ENCODE data around the gene ZNF213.

ZNF213 gene

DNA sequence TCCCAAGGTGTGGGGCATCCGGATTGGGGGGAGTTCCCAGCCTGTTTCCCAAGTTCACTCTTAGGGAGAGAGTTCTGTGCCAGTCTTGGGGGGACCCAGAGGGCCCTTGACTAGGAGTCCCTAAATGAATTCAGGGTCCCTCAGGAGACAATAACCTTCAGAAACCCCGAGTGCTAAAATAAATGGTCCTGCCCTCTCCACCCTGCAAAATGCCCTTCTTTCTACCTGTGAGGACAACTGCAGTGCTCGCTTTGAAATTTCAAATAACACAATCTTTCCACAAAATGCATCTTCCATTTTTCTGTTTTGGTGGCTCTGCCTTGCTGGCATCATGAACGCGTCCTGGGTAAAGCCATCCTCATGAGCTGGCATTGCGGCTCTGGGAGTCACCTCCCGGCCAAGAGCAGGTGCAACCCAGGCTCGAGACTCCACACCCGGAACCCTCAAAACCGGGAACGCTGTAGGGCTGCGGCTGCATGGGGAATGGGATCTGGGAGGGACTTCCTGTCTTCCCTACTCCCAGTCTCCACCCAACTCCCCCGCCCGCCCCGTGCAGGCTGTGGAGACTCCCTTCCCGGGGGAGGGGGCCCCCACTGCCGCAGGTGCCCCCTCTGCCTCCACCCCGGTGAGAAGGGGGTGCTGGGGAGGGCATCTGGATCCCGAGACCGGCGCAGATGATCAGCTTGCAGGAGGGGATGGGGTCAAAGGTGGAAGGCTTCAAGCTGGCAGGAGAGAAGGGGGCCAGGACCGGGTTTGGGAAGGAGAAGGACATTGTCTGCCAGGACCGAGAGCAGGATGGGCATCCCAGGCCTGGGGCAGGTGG, 22.6 kb upstream of the ZNF213 start, which contains the start of gene ZNF205 (continued):
- TF ChIP-seq ZNF600 (tag by site-specific recombination; IDR thresholded peaks at IDR 0.05) (peak; percentile 93), ZFHX2 (tag by site-specific recombination; conservative IDR thresholded peaks at IDR 0.05) (peak; percentile 69), ZNF175 (tag by site-specific recombination; IDR thresholded peaks at IDR 0.05) (no peak), ZNF501 (tag by site-specific recombination; IDR thresholded peaks at IDR 0.05) (peak; percentile 79; the same call in 1 of the 2 replicates), ZNF248 (tag by site-specific recombination; IDR thresholded peaks at IDR 0.05) (no peak), ZNF571 (tag by site-specific recombination; IDR thresholded peaks at IDR 0.05) (no peak), ZNF202 (tag by site-specific recombination; IDR thresholded peaks at IDR 0.05; ENCODE audit: borderline replicate concordance) (no peak), ZNF629 (tag by site-specific recombination; IDR thresholded peaks at IDR 0.05) (peak; percentile 68), ZNF239 (tag by site-specific recombination; IDR thresholded peaks at IDR 0.05) (no peak), ZSCAN30 (tag by site-specific recombination; IDR thresholded peaks at IDR 0.05) (peak; percentile 89; the same call in 1 of the 2 replicates), HIC1 (tag by site-specific recombination; IDR thresholded peaks at IDR 0.05) (peak; percentile 88; the same call in 1 of the 2 replicates), WT1 (tag by site-specific recombination; IDR thresholded peaks at IDR 0.05) (peak; percentile 56), ZNF76 (tag by site-specific recombination; IDR thresholded peaks at IDR 0.05; ENCODE audit: borderline replicate concordance, low read depth) (peak; percentile 86), ZNF157 (tag by site-specific recombination; IDR thresholded peaks at IDR 0.05) (no peak), ZBTB6 (tag by site-specific recombination; IDR thresholded peaks at IDR 0.05) (peak; percentile 81; the same call in 1 of the 2 replicates), YY2 (tag by site-specific recombination; IDR thresholded peaks at IDR 0.05) (peak; percentile 77), ZBTB7A (tag by site-specific recombination; IDR thresholded peaks at IDR 0.05; ENCODE audit: low read depth) (peak; percentile 60; the same call in 1 of the 2 replicates), ZNF549 (tag by site-specific recombination; IDR thresholded peaks at IDR 0.05) (no peak), ZBTB26 (tag by site-specific recombination; optimal IDR thresholded peaks at IDR 0.05) (peak; percentile 59), ZNF544 (tag by site-specific recombination; IDR thresholded peaks at IDR 0.05) (no peak), ZNF2 (tag by site-specific recombination; IDR thresholded peaks at IDR 0.05) (peak; percentile 76; the same call in 1 of the 2 replicates), ZNF792 (tag by site-specific recombination; IDR thresholded peaks at IDR 0.05) (no peak), ZNF324 (tag by site-specific recombination; IDR thresholded peaks at IDR 0.05) (0 out of 2 replicates have a peak, but pooled peaks have one; percentile 66), GLIS1 (tag by site-specific recombination; IDR thresholded peaks at IDR 0.05) (peak; percentile 57), ZBTB17 (tag by site-specific recombination; IDR thresholded peaks at IDR 0.05) (peak; percentile 85), ZIC2 (tag by site-specific recombination; IDR thresholded peaks at IDR 0.05) (peak; percentile 51)
- TF ChIP-seq, protein P1, sequence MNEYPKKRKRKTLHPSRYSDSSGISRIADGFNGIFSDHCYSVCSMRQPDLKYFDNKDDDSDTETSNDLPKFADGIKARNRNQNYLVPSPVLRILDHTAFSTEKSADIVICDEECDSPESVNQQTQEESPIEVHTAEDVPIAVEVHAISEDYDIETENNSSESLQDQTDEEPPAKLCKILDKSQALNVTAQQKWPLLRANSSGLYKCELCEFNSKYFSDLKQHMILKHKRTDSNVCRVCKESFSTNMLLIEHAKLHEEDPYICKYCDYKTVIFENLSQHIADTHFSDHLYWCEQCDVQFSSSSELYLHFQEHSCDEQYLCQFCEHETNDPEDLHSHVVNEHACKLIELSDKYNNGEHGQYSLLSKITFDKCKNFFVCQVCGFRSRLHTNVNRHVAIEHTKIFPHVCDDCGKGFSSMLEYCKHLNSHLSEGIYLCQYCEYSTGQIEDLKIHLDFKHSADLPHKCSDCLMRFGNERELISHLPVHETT (tag by site-specific recombination; IDR thresholded peaks at IDR 0.05) = peak; percentile 89
- TF ChIP-seq, protein P2, sequence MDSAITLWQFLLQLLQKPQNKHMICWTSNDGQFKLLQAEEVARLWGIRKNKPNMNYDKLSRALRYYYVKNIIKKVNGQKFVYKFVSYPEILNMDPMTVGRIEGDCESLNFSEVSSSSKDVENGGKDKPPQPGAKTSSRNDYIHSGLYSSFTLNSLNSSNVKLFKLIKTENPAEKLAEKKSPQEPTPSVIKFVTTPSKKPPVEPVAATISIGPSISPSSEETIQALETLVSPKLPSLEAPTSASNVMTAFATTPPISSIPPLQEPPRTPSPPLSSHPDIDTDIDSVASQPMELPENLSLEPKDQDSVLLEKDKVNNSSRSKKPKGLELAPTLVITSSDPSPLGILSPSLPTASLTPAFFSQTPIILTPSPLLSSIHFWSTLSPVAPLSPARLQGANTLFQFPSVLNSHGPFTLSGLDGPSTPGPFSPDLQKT (IDR thresholded peaks at IDR 0.05; ENCODE audit: borderline replicate concordance, low read depth, low read length) = no peak
- TF ChIP-seq, protein P3, sequence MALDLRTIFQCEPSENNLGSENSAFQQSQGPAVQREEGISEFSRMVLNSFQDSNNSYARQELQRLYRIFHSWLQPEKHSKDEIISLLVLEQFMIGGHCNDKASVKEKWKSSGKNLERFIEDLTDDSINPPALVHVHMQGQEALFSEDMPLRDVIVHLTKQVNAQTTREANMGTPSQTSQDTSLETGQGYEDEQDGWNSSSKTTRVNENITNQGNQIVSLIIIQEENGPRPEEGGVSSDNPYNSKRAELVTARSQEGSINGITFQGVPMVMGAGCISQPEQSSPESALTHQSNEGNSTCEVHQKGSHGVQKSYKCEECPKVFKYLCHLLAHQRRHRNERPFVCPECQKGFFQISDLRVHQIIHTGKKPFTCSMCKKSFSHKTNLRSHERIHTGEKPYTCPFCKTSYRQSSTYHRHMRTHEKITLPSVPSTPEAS (tag by site-specific recombination; IDR thresholded peaks at IDR 0.05) = peak; percentile 52; the same call in 1 of the 2 replicates
- TF ChIP-seq, protein P4, sequence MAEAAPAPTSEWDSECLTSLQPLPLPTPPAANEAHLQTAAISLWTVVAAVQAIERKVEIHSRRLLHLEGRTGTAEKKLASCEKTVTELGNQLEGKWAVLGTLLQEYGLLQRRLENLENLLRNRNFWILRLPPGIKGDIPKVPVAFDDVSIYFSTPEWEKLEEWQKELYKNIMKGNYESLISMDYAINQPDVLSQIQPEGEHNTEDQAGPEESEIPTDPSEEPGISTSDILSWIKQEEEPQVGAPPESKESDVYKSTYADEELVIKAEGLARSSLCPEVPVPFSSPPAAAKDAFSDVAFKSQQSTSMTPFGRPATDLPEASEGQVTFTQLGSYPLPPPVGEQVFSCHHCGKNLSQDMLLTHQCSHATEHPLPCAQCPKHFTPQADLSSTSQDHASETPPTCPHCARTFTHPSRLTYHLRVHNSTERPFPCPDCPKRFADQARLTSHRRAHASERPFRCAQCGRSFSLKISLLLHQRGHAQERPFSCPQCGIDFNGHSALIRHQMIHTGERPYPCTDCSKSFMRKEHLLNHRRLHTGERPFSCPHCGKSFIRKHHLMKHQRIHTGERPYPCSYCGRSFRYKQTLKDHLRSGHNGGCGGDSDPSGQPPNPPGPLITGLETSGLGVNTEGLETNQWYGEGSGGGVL (tag by site-specific recombination; IDR thresholded peaks at IDR 0.05) = peak; percentile 98

Measured in HEK293 (cell line).